LHCN-M2 (cell line): ENCODE data around the gene AATK. TPM values are rescaled to one million over a fixed set of nuclear protein-coding genes. Genes with fewer than 3 reads are reported as not detected.
A peak's percentile ranks its signal among the peaks of the same experiment; 100 is the strongest.
"Not testable (repeated sequence)": the region's sequence is repeated elsewhere in the genome, so short reads cannot be mapped to it uniquely, and the experiment has no call there.

Source experiments
- DNase-seq: peaks from one replicate; pipeline ENCODE4 v3.0.0-alpha.2; 2012; ENCODE audit warnings: low read depth
- total RNA-seq: library from RNA; depleted of rRNA; stranded (reverse); fragments of >200 nt; gene quantifications from 2 replicates; pipeline ENCODE4 v1.2.3, GENCODE V29; 2014

AATK gene
- total RNA-seq, 1 experiment from 2014 or later, result 0.23 TPM

DNA sequence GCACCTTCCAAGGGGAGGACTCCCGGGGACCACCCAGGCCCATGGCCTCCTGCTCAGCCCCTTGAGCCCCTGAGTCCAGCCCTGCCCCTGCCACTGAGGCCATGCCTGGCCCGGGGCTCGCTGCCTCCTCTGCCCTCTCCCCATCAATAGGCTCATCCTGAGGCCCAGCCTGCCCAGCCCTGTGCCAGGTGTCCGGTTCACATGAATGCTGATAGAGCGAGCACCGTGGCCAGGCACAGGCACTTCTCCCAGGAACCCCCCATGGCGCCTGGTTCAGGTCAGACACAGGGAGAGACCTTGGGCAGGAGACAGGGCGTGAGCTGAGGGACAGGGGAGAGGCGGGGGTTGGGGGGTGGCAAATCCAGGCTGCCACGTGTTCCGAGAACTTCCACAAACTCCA, 3.5 kb downstream of the AATK start:
- no peak for DNase-seq

- DNase-seq, result no peak
These were observed 4.0 kb downstream of the AATK start for GRCh38 chr17:81161972-81162371.

- no peak for DNase-seq
These were observed 4.5 kb downstream of the AATK start for GRCh38 chr17:81161536-81161935.

- no peak for DNase-seq
These were observed 5.1 kb downstream of the AATK start for GRCh38 chr17:81160747-81161453.

GRCh38 chr17:81160306-81160705, 5.7 kb downstream of the AATK start:
- no peak for DNase-seq

GRCh38 chr17:81159611-81160265, 6.3 kb downstream of the AATK start:
- no peak for DNase-seq

DNA sequence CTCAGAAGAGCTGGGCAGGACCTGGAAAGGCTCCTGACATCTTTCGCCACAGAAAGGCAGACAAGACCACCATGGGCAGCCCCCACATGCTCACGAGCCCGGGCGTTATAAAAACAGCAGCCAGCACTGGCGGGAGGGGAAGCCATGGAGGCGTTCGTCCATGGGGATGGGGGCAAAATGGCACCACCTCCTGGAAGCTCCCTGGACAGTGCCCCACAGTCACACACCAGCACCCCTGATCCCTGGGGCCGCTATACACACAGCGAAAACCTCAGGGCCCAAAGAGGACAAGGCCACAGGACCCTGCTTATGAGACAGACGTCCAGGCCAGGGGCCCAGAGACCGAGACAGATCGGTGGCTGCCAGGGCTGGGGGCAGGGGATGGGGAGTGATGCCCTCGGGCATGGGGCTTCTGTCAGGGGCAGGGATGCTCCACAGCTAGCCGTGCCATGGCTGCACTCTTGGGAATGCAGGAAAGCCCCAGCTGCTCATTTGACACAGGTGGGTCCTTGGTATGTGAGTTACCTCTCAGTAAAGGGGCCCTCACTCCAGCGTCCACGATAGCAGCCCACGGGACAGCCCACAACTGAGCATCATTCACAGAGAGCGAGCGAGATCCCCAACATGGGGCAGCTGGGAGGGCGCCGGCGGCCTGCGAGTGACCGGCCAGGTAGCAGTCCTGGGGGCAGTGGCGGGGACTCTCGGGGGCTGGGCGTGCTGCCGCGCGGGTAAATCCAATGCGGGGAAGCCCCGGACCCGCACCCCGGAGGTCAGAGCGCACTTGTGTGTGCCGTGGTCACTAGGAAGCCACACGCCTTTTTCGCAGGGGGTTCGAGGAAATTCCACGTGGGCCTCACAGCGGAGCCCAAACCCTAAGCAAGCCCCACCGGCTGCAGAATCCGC, 7.1 kb downstream of the AATK start:
- DNase-seq, result no peak

DNA sequence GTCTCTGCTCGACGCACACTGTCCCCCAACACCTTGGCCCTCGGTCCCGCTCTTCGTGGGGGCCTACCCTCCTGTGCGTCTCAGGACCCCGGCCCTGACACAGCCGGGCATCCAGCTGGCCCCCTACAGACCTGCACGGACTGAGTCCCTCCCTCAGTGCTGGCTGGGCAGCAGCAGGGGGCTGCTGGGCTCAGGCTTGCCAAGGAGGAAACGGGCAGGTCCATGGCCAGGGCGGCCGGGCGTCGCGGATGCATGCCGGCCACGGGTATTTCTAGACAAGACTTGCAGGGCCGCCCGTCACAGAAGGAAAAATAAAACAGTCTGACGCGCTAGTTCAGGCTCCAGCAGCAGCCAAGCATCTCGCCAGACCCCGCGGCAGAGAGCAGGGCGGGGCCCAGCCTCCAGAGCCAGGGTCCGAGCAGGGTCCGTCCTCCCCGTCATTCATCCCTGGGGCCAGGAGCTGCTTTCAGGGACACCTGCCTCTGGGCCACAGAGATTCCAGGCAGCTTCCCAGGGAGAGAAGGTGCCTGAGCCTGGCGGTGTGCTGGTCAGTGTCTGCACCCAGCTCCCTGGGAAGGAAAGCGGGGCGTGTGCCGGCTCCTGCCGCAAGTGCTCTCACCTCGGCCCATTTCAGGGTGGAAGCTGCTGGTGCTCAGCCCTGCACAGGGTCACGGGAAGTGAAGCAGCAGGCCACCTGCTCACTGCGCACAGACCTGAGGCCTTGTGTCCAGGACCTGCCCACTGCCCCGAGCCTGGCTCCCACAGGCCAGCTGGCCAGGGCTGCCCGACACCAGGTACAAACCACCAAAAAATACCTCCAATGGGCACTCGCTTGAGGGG, 8.0 kb downstream of the AATK start:
- no peak for DNase-seq

GRCh38 chr17:81156866-81157805, 8.9 kb downstream of the AATK start:
- DNase-seq, result no peak

DNA sequence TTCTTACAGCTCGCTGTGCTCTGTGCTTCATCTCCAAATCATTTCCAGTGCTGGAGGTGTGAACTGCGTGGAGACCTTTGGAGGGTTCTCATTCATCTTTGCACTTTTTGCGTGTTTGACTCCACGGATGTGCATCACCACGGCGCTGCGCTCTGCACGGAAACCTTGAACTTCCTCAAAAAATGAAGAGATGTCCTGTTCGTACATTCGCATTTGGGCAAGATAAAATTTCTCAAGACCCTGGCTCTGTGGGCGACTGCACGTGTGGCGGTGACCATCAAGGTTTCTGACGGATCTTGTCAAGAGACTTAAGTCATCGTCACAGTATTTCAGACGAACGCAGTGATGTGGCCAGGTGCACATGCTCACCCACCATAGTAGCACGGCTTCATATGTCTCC, 11.1 kb downstream of the AATK start:
- DNase-seq, result no peak

- not testable (repeated sequence) for DNase-seq
These were observed 12.0 kb downstream of the AATK start for GRCh38 chr17:81154016-81154415.

GRCh38 chr17:81153340-81153803, 12.6 kb downstream of the AATK start:
- peak; percentile 85 for DNase-seq

DNA sequence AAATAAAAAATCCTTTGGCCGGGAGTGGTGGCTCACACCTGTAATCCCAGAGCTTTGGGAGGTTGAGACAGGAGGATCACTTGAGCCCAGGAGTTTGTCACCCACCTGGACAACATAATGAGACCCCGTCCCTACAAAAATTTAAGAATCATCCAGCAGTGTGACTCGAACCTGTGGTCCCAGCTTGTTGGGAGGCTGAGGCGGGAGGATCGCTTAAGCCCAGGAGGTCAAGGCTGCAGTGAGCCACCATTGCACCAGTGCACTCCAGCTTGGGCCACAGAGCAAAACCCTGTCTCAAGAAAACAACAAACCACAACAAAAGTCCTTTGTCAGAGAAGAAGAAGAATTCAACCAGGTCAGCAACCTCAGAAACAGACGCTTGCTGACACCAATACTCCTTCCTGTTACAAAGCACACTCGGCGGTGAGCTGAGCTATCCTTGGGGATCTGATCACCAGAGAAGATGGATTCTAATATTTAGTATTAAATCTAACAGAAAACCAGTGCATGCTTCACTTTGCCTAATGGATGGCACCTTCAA, 13.7 kb downstream of the AATK start:
- no peak for DNase-seq

DNA sequence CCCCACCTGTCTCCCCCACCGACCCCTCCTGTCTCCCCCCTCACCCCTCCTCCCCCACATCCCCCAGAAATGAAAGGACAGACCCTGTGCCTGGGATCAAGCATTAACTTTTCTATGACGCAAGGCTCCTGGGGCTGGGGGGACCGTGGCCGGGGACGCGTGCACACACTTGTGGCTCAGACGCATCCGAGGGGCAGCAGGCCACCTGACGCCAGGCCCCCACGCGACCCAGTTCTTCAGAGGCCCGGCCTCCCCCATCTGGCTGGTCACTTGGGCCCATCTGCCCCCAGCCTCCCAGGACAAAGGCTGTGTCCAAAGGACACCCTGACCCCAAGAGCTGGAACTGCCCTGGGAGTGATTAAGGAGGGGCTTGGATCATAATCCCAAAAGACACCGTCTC, 14.7 kb downstream of the AATK start:
- no peak for DNase-seq

DNA sequence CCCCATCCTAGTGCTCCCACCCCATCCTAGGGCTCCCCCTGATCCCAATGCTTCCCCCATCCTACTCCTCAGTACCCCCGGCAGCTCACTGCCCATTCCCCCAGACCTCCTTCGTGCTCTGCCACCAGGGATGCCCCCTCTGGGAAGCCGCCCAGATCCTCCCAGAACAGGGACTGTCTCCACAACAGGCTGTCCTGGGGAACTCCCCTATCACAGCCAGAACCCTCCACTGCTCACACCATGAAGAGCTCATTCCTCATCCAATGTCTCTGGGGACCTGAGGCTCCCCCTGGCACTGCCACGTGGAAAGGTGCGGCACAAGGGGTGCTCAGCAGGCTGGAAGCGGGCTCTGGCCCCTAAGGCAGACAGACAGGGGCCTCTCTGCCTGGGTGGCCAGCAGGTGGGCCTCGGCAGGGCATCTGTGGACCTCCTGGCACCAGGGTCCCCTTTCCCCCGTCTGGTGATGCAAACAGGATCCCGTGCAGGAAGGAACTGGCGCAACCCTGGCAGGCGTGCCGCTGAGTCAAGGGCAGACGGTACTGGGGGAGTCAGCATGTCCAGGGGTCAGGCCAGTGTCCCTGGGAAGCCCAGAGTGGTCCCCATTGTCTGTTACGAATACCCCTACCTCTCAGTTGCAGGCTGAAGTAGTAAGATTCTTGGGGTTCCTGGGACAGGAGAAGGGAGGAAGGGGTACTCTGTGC, 15.5 kb downstream of the AATK start:
- DNase-seq, result no peak

- no peak for DNase-seq
These were observed 17.0 kb downstream of the AATK start for GRCh38 chr17:81148986-81149533.

DNA sequence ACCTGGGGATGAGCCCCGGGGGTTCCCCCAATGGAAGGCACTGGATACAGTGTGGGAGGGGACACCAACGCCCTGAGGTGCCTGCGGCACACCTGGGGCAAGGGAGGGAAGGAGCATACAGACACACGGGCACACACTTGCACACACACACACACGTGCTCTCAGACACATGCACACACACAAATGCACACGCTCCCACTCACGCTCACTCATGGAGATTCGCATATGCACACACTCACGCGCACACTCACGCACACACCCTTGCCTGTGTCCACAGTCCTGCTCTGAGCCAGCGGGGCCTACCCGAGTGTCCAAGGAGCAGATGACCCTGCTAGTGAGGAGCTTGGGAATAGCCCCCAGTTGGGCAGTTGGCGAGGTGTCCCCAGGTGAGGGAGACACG, 17.4 kb downstream of the AATK start:
- no peak for DNase-seq

DNA sequence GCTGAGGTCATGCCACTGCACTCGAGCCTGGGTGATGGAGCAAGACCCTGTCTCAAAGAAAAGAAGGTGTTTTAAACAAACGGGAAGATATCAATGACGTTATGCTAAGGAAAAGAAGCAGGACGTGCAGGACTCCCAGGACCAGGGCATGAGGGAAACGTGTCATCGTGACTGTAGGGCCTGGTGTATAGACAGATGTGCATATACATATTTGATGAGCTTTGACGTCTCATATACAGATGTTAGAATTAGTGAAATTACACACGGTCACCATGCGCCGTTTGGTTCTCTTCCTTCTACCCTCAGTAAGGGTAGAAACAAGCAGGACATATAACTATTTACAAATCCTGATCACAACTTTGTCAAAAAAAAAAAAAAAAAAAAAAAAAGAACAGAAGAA, 18.3 kb downstream of the AATK start:
- no peak for DNase-seq

DNA sequence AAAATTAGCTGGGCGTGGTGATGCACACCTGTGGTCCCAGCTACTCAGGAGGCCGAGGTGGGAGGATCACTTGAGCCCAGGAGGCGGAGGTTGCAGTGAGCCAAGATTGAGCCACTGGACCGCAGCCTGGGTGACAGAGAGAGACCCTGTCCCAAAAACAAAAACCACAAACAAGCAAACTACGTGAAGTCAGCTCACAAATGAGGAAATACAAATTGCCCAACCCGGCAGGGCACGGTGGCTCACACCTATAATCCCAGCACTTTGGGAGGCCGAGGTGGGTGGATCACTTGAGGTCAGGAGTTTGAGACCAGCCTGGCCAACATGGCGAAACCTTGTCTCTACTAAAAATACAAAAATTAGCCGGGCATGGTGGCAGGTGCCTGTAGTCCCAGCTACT, 19.8 kb downstream of the AATK start:
- DNase-seq, result not testable (repeated sequence)
